ENCODE data around the gene HACD1. TPM values are rescaled to one million over a fixed set of nuclear protein-coding genes. Genes with fewer than 3 reads are reported as not detected.
A peak's percentile ranks its signal among the peaks of the same experiment; 100 is the strongest.
"Not testable (repeated sequence)": the region's sequence is repeated elsewhere in the genome, so short reads cannot be mapped to it uniquely, and the experiment has no call there.

HACD1 gene
- total RNA-seq, 1 experiment from 2014 or later: 37.5 TPM

DNA sequence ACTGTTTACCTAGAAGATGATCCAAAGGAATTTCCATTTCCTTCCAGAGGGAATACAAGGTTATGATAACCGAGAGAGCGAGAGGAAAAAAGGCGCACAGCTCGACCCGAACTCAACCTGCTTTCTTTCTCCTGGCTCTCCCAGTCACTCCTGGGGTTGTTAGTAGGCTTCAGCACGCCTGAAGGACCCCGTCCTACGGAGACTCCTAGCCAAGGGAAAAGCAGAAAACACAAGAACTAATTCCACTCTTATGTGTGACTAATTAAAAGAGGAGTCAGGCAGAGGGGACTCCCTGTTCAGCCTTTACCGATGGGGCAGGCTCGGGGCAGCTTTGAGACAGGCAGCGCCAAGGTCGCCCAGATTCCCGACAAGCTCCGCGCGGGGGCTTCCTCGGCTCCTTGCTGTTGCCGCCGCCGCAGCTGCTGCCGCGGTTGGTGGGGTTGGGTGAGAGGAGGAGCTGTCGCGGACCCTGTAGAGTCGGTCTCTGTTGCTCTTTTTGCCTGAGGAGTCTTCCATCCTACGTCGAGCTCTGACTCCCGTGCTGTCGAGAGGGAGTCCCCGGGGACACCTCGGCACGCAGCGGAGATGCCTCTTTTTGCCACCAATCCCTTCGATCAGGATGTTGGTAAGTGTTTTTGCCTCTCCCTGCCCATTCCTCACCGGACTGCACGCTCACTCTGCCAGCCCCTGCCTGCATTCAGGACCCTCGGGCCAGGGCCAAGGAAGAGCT, 26.7 kb upstream of the HACD1 start, which contains the start of gene STAM:
TSS of gene STAM (plus strand) at position 397 of the 730 bp plus-strand sequence. CDS start at position 586, 189 bp downstream.
- peak; percentile 90 for DNase-seq (ENCODE audit: low read depth)

DNA sequence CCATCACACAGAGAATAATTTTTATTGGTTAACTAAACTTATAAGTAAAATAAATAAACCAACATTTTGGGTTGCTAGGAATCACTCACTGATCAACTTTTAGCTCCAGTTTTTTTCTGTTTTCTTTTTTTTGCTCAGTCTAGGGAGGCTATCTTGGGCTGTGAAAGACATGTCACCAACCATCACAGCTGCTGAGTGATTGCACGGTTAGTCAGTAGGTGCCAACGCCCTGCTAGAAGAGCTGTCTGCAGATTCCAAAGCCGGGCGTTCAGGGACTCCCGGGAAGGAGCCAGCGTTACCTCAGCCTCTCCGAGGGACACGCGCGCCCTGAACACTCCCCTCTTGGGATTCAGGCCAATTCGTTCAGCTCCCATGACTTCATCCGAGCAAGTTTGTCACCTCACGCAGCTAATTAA, 26.2 kb upstream of the HACD1 start:
- no peak for DNase-seq (ENCODE audit: low read depth)

DNA sequence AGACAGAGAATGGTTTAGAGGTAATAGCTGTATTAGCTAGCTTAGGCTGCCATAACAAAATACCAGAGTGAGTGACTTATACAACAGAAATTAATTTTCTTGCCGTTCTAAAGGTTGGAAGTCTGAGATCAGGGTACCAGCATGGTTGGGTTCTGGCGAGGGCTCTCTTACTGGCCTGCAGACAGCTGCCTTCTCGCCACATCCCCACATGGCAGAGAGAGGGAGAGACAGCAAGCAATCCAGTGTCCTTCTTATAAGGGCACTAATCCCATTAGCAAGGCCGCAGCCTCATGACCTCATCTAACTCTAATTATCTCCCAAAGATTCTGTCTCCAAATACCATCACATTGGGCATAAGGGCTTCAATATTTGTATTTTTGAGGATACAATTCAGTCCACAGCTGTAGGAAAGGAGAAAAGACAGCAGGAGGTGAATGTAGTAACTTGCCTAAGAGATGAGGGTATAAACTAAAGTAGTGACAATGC, 23.2 kb upstream of the HACD1 start:
- no peak for DNase-seq (ENCODE audit: low read depth)

DNA sequence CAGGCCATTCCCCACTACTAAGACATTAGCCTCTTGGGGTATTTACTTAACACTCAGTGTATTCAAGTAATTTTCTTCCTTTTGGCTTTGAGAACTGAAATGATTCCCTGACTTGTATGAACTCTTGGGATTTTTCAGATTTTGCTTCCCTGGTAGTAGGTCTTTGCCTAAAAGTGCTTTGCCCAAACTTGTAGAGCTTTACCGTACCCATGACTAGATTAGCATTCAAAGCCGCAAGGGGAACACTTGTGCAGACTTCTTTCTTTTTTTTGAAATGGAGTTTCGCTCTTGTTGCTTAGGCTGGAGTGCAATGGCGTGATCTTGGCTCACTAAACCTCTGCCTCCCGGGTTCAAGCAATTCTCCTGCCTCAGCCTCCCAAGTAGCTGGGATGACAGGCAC, 20.7 kb upstream of the HACD1 start:
- no peak for DNase-seq (ENCODE audit: low read depth)

DNA sequence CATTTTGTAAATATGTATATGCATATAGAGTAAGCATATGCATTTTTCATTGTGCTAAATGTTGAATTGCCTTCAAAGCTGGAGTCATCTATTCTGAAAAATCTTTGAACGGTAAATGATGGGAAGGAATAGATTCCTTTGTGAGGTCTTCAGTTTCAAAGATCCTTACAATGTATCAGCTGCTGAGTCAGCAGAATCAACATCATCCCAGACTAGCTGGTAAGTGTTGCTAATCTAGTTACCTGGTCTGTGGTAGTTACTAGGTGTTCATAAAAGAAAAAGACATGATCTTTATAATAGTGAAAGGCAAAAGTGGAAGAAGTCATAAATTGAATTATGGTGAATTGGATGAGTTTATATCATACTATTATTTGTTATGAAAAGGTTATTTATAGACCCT, 16.2 kb upstream of the HACD1 start:
- no peak for DNase-seq (ENCODE audit: low read depth)

DNA sequence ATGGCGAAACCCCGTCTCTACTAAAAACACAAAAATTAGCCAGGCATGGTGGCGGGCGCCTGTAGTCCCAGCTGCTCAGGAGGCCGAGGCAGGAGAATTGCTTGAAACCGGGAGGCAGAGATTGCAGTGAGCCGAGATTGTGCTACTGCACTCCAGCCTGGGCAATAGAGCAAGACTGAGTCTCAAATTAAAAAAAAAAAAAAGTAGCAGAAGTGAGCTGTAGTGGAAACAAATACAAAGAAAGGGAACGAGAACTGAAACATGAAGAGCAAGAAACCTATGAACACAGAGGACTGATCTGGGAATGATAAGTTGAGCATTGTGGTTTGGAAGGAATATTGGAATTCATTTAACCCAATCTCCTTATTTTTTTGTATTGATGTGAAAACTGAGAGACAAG, 15.4 kb upstream of the HACD1 start:
- DNase-seq (ENCODE audit: low read depth): not testable (repeated sequence)

DNA sequence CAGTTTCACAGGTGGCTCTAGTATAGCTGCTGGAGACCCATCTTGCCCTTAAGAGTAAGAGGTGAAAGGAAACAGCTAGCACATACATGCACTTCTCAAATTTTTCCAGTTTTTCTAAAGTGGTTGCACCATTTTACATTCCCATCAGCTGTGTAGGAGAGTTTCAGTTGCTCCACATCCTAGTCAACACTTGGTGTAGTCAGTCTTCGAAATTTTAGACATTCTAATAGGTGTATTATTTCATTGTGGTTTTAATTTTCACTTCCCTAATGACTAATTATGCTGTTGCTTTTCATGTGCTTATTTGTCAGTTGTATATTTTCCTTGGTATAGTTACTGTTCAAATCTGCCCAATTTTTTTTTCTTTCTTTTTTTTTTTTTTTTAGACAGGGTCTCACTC, 9.5 kb upstream of the HACD1 start:
- DNase-seq (ENCODE audit: low read depth): no peak

DNA sequence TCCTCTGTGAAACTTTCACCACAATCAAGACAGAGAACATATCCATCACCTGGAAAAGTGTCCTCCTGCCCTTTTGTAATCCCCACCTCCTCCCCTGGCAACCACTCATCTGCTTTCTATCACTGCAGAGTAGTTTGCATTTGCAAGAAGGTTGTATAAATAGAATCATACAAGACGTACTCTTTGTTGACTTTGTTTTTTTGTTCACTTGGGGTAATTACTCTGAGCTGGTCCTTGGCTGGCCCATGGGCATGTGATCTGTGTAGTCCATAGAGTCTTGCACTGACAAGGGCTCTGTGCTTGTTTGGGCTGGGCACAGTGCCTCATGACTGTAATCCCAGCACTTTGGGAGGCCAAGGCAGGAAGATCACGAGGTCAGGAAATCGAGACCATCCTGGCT, 7.8 kb upstream of the HACD1 start:
- DNase-seq (ENCODE audit: low read depth): no peak

DNA sequence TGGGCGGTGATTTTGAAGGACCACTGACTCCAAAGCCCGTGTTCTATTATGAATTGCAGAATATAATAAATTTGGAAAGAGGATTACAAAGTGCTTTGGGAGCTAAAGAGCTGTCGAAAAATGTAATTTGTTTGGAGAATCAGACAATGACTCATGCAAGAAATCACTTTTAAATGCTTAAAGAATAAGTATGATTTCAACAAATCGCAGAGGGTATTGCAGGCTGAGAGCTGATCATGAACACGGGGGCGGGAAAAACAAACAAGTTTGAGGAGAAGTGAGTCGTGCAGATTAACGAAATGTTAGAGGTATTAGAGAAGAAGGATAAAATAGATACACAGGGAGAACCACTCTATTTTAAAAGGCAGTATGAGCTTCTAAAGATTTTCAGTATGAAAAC, 4.9 kb upstream of the HACD1 start:
- DNase-seq (ENCODE audit: low read depth): no peak

DNA sequence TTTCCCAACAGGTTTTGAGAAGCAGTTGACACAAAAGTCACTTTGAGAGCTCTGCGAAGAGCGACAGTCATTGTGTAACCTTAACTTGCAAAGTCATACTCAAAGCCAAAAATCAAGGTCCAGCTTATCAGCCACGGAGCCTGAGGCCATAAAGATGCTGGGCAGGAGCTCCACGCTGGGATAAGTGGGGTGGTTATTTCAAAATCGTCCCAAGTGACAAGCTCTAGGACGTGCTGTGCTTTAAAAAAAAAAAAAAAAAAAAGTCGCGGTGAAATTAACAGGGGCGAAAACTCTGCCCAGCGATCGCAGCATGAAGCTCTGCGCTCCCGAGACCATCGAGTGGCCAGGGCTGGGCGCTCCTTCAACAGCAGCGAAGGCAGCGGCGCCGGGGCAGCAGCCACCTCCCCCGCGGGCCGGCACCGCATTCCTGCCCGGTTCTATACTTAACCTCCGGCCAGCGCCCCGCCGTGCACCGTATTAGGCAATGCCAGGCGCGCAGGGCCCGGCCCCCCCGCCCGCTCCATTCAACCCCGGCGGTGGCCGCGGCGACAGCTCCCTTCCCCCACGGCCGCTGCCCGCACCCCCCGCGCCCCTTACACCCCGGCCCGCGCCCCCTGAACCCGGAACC, 657 bp downstream of the HACD1 start:
- DNase-seq (ENCODE audit: low read depth): peak; percentile 48

DNA sequence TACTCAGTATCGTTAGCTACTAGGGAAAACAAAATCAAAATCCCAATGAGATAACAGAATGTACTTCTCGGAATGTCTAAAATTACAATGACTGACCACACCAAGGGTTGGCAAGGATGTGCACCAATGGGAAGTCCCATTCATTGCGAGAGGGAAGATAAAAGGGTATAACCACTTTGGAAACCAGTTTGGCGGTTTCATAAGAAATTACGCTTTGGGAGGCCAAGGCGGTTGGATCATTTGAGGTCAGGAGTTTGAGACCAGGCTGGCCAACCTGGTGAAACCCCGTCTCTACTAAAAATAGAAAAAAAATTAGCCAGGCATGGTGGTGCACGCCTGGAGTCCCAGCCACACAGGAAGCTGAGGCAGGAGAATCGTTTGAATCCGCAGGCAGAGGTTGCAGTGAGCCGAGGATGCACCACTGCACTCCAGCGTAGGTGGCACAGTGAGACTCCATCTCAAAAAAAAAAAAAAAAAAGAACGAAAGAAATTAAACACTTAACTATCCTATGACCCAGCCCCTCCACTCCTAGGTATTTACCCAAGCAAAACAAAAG, 7.6 kb downstream of the HACD1 start:
- no peak for DNase-seq (ENCODE audit: low read depth)

DNA sequence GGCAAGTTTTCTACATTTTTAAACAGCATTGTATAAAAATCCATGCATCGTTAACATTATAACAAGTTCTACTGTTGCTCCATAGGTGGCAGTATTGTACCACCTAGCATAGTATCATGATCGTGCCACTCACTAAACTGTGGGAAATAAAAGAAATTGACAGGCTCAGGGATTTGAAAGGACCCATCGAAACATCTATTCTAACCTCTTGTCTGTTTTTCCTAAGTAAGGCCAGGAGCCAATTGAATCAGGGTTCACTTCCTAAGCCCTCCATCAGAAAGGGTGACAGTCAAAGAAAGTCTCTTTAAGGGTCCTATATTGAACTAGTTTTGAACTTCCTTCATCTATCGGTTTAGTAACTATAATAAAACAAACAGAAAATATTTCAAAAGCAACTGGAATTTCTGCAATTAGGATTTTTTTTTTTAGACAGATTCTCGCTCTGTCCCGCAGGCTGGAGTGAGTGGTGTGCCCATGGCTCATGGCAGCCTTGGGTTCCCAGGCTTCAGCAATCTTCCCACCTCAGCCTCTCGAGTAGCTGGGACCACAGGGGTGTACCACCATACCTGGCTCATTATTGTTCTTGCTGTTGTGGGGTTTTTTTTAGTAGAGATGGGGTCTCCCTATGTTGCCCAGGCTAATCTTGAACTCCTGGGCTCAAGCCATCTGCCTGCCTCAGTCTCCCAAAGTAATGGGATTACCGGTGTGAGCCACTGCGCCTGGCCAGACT, 9.4 kb downstream of the HACD1 start:
- peak; percentile 24 for DNase-seq (ENCODE audit: low read depth)

DNA sequence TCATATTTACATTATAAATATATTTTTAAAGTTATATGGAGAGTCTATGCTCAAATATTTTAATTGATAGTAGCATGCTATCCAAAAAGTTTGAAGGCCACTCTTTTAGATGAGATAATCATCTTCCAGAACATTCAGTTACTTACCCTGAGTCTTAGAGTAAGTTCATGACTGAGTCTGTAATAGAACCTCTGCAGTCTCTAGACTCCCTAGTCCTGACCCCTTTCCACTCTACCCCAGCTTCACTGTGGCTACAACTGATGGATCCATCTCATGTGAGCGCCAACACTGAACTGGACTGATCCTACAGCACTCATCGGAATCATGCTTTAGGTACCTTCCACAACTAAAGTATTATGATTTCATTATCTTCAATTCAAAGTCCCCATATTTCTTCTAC, 10.1 kb downstream of the HACD1 start:
- DNase-seq (ENCODE audit: low read depth): no peak

DNA sequence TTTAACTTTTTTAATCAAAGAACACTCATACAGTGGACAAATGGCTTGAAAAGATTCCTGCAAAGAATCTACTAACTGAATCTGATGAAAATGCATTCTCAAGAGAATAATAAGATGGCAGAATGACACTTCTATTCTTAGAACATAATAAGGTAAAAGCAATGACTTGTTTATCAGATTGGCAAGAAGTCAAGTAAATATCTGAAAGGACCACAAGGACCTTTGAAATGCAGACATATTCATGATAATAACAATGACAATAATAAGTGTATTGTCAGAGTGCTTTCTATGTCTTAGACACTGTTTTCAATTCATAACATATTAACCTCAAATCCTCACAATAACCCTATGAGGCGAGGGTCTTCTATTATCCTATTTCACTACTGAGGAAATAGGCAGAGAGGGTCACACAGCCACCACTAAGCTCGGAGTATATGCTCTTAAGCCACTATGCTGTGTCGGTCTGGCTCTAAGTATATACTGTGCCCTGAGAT, 10.6 kb downstream of the HACD1 start:
- DNase-seq (ENCODE audit: low read depth): no peak

DNA sequence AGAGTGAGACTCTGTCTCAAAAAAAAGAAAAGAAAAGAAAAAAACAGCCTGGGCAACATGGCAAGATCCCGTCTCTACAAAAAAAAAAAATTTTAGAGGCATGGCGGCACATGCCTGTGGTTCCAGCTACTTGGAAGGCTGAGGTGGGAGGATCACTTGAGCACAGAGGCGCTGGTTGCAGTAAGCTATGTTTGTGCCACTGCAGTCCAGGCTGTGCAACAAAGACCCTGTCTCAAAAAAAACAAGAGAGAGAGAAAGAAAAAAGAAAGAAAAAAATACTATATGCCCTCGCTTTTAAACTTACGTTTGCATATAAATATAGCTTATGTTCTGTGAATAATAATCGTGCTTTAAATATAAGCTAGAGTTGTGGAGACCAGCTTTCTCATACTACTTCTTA, 11.2 kb downstream of the HACD1 start:
- DNase-seq (ENCODE audit: low read depth): no peak

DNA sequence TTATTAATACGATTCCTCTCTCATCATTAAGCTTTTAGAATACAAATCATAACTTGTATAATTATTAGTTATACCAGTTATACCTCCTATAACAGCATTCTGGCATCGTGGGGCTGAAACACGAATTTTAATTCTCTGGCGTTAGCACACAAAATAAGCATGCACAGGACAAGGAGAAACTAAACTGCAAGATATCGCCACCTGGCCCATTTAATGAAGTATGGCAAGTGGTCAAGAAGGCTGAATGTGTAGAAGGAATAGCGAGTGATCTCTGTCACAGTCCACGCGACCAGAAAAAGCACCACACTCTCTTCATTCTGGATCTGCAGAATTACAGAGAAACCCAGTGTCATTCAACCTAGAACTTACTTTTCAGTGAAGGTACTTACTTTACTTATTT, 18.1 kb downstream of the HACD1 start:
- DNase-seq (ENCODE audit: low read depth): peak; percentile 46

DNA sequence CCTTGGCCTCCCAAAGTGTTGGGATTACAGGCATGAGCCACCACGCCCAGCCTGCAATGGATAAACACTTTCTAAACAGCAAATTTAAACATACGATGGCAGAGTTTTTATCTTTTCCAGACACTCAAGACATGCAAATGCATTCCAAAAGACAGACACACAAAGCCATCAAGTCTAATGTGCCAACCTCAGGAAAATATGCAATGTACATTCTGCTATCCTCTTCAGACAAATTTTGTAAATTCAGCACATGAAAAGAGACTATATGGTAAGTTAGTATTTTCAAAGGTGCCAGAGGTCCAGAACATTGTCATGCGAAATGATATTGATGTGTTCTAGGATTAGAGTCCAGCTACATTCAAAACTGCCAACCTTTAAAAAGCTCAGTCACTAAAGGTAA, 19.8 kb downstream of the HACD1 start:
- DNase-seq (ENCODE audit: low read depth): no peak

DNA sequence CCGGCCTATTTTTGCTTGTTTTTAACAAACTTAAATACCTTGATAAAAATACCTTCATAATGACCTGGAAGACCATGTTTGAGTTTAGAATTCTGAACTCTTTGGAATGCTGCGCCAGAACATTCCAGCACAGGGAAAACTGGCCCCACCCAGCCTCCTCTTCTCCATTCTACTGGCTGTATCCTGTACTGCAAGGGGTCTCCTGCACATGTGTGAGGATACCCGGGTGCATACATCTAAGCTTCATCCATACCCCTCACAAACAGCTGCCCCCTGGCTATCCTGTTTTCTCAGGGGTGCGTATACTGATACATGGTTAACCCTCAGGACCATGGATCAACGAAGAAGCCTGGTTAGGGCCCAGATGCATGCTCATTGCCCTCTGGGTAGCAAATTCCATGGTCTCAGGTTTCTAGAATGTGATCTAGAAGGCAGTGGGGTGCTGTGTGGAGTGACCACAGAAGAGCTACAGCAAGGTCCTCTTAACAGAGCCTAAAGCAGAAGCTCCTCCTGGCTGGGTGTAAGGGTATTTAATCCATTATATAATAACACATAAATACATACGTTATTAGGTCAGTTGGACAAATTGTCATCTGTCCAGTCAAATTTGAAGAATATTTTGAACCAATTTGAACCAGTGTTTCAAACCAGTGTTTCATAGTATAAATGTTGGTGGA, 26.1 kb downstream of the HACD1 start:
- DNase-seq (ENCODE audit: low read depth): no peak

DNA sequence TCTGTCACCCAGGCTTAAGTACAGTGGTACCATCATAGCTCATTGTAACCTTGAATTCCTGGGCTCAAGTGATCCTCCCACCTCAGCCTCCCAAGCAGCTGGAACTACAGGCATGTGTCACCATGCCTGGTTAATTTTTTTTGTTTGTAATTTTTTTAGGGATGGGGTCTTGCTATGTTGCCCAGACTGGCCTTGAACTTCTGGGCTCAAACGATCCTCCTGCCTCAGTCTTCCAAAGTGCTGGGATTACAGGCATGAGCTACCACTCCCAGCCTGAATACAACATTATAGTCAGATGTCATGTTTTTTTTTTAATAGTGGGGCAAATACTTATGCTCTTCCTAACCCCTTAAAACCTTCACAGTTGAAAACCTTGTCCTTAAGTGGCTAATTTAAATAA, 27.9 kb downstream of the HACD1 start:
- not testable (repeated sequence) for DNase-seq (ENCODE audit: low read depth)

DNA sequence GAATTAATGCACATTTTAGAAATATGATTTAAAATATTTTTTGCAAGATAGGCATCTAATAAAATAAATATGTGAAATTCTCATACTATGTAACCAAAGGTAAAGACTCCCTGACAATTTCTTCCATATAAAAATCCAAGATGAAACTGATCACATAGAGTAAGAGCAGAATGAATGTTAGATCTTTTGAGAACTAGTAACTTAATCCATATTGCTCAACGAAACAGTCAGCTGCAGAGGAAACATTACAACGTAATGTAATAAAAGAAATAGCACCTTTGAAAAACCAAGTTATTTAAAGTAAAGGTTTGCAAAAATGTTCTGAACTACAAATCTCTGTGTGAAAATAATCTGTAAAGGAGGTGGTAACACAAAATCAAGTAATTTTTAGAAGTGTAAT, 28.8 kb downstream of the HACD1 start:
- no peak for DNase-seq (ENCODE audit: low read depth)

DNA sequence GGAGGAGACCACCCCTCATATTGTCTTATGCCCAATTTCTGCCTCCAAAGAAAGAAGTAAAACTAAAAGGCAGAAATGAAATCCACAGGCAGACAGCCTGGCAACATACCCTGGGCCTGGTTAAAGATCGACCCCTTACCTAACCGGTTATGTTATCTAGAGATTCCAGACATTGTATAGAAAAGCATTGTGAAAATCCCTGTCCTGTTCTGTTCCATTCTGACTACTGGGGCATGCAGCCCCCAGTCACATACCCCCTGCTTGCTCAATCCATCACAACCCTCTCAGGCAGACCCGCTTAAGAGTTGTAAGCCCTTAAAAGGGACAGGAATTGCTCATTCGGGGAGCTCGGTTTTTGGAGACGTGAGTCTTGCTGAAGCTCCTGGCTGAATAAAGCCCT, 29.9 kb downstream of the HACD1 start:
- DNase-seq (ENCODE audit: low read depth): not testable (repeated sequence)
